ENCODE measurements around the gene LINGO1. TPM values are rescaled to one million over a fixed set of nuclear protein-coding genes. Genes with fewer than 3 reads are reported as not detected.

The LINGO1 gene
- not detected in 2 replicates for total RNA-seq

GRCh38 chr15:77632534-77633133, at the start of gene LINGO1:
LINGO1 (minus strand) TSS chr15:77632912; CDS start chr15:77632315, 597 bp downstream.
- intact Hi-C loops (cut with micrococcal nuclease), result loop anchor here (1.0 kb wide), 1 partner anchor 188 kb away; no protein-coding TSS in a partner anchor

- intact Hi-C loops (cut with micrococcal nuclease), result no loop called here
These were observed 48.6 kb upstream of the LINGO1 start for GRCh38 chr15:77681362-77681761.

- intact Hi-C loops (cut with micrococcal nuclease), result no loop called here
These were observed 44.1 kb upstream of the LINGO1 start for GRCh38 chr15:77676569-77677375.

GRCh38 chr15:77675806-77676415, 43.2 kb upstream of the LINGO1 start:
- intact Hi-C loops (cut with micrococcal nuclease), result no loop called here

DNA sequence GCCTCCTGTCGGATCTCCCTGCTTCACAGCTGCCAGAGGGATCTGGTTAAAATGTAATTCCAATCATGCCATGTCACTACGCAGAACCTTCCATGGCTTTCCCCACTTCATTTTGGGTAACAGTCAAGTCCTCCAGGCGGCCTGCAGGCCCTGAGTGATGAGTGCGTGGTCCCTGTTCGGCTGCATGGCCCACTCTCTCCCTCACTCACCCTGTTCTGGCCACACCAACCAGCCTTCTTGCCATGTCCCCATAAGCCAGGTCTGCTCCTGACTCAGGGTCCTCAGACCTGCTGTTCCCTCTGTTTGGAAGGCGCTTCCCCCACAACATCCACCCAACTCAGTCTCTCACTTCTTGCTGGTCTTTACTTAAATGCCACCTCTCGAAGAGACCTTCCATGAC, 41.6 kb upstream of the LINGO1 start:
- intact Hi-C loops (cut with micrococcal nuclease), result no loop called here

DNA sequence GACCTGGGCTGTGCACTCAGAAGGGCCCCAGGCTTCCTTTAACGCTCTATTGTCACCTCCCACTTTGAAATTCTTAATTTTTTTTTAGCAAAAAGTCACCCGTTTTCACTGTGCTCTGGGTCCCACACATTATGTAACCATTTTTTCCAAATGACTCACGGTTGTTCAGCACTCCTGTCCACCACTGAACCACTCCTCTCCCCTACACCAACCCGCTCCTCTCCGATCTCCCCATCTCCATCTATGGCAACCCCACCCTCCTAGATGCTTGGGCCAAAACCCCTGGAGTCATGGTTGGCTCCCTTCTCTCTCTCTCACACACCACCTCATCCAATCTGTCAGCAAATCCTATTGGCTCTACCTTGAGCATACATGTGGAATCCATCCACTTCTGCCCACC, 41.2 kb upstream of the LINGO1 start:
- intact Hi-C loops (cut with micrococcal nuclease), result no loop called here

DNA sequence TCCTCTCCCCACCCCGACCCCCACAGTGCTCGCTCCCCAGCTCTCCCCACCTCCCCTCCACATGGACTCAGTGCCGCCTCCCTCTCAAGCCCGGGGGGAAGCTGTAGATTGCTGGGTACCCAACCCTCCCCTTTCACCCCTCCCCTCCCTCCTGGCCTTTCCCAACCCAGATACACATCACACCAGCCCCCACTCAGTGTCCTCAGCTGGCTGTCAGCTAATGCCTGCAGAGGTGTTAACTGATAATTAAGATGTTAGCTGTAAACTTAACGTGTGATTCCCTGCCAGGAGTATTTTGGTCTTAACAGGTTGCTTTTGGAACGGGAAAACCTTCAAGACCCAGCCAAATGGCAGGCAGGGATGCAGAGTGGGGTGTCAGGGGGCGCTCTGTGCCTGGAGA, 39.4 kb upstream of the LINGO1 start:
- intact Hi-C loops (cut with micrococcal nuclease), result no loop called here

GRCh38 chr15:77671362-77672056, 38.8 kb upstream of the LINGO1 start:
- intact Hi-C loops (cut with micrococcal nuclease), result no loop called here

DNA sequence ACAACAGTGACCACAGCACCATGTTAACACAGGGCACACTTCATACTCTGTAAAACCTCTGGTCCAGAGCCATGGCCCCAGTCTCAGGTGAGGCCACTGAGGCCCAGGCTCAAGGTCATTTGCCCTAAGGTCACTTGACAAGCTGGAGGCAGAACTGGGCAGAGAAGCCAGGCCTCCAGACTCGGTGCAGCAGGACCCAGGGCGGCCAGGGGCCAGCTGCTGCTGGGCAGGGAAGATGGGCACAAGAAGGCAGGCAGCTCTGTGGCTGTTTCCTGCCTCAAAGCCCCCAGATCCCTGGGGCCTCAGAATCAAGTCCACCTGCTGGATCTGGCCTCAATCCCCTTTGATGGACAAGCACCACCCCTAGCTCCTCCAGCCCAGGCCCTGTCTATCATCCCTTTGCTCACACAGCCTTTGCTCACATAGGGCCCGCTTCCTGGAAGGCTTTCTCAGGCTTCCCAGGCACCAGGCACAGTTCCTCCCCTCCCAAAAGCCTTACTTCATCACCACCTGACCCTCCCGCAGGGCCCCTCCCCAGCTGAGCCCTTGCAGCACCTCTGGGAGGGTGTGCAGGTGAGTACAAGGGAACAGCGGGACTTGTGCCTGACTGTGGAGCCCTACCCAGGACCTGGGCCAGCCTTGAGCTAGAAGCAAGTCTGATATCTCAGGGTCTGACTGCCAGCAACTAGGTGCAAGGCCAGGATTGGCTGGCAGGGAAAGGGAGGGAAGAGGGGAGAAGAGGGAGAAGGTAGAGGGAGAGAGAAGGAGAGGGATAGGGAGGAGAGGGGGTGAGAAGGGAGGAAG, 38.0 kb upstream of the LINGO1 start:
- intact Hi-C loops (cut with micrococcal nuclease), result no loop called here

- intact Hi-C loops (cut with micrococcal nuclease), result no loop called here
These were observed 37.2 kb upstream of the LINGO1 start for GRCh38 chr15:77669896-77670295.

GRCh38 chr15:77667338-77668234, 34.9 kb upstream of the LINGO1 start:
- intact Hi-C loops (cut with micrococcal nuclease), result no loop called here

GRCh38 chr15:77666296-77666660, 33.6 kb upstream of the LINGO1 start:
- intact Hi-C loops (cut with micrococcal nuclease), result no loop called here

DNA sequence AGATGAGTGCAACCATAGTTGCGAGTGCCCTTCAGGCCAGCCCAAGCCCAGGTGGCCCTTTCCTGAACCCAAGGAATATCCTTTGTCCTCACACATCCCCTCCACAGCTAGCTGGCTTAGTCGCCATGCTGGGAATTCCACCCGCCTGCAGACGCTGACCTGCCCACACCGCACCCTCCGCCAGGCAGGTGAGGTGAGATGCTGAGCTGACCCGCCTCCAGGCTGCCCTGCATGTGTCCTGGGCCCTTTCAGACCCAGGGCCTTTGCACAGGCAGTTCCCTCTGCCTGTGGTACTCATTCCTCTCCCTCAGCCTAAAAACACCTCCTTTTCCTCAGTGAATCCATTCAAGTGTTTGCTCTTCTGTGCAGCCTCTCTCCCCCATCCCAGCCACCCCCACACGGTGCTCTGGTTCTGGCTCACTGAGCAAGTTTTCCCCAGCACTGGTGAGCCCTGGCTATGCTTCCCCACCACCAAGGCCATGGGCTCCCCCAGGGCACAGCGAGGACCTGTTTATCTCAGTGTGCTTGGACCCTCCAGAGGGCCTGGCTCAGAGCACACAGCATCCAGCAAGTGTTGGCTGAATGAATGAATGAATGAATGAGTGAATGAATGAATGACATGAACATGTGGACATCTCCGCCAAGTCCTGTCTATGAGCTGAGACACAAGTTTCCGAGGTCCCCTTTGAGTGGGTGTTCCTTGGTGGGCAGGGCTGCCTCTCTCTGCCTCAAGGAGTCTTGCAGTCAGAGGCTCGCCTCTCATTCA, 33.0 kb upstream of the LINGO1 start:
- intact Hi-C loops (cut with micrococcal nuclease), result no loop called here

DNA sequence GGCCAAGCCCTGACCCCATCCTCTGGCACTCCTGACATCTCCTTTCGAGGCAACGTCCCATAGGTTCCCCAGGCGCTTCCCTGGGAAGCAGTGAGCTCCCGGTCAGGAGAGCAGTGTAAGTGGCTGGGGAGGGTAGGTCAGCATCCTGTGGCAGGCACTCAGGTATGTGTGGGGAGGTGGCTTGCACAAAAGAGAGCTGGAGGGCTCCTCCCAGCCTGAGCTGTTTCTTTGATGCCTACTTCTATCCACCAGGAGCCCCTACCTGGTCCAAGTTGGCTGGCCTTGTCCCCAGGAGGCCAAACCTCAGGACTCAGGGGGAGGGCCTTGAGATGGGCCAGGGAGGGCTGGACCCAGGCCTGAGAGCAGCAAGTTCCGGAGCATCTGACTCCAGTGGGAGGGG, 31.7 kb upstream of the LINGO1 start:
- intact Hi-C loops (cut with micrococcal nuclease), result no loop called here

- intact Hi-C loops (cut with micrococcal nuclease), result no loop called here
These were observed 30.5 kb upstream of the LINGO1 start for GRCh38 chr15:77663256-77663655.

DNA sequence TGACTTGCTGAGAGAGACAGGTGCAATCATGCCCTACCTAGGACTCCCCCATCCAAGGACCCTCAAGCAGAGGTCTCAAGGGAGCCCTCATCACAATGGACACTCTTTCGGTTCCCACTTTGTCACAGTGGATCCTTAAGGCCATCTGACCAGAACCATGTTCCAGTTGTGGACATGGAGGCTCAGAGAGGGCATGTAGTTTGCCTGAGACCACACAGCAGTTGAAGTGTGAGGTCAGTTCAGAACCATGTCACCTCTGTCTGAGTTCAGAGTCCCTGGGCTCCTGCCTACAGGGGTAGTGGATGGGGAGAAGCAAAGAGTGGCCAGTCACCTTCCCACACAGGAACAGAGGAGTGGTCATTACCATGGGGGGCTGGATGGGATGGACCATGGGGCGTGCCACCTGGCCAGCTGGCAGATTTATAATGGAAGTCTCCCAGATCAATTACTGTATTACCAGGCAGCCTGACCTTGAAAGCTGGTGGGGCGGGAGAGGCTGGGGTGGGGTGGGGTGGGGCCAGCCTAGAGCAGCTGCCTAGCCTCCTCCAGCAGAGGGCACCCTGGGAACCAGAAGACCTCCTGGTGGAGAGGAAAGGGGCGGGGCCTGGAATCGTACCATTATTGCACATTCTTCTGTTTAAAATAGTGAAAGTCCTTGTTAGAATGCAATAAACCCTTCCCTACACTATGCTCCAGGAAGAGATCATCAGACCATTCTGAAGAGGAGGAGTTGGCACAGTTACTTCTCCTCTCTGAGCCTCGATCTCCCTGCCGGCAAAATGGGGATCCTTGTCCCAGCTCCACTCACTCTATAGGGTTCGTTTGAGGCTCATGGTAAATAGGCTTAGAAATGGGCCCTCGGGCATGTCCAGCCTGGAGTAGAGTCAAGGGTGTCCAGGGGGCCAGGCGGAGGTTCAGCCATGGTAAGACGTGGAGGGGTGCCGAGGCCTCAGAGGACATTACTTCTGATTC, 26.9 kb upstream of the LINGO1 start:
- intact Hi-C loops (cut with micrococcal nuclease), result no loop called here

- intact Hi-C loops (cut with micrococcal nuclease), result no loop called here
These were observed 25.6 kb upstream of the LINGO1 start for GRCh38 chr15:77658304-77658703.

GRCh38 chr15:77657634-77658238, 25.0 kb upstream of the LINGO1 start:
- intact Hi-C loops (cut with micrococcal nuclease), result no loop called here

All from T-helper 2 cell treated with Interferon-gamma antibody and Interleukin-4, amounts not matched to agents 100 ng/mL and 5 ng/mL, for 36 hours (primary cell).